Measurements from ENCODE around the gene VPS11.
"Not testable (repeated sequence)": the region's sequence is repeated elsewhere in the genome, so short reads cannot be mapped to it uniquely, and the experiment has no call there.

Gene VPS11

GRCh38 chr11:119067371-119068222, at the start of gene VPS11:
VPS11 (plus strand) TSS chr11:119067818; CDS start chr11:119067824, 6 bp downstream.
- DNase-seq (ENCODE audit: low read depth in 1 of 2, low spot score in 1 of 2) = peak; percentile 96 to 97

- DNase-seq (ENCODE audit: low read depth in 1 of 2, low spot score in 1 of 2) = peak; percentile 90 to 91
Measured at GRCh38 chr11:119018074-119018938, 49.3 kb upstream of the VPS11 start, which contains the start of the genes RPS25 and TRAPPC4. RPS25 (minus strand) TSS chr11:119018343; CDS start chr11:119018284, 59 bp downstream. TRAPPC4 (plus strand) TSS chr11:119018766; CDS start chr11:119018796, 30 bp downstream.

- no peak for DNase-seq (ENCODE audit: low read depth in 1 of 2, low spot score in 1 of 2)
Measured at GRCh38 chr11:119019996-119020395, 47.6 kb upstream of the VPS11 start.

- DNase-seq (ENCODE audit: low read depth in 1 of 2, low spot score in 1 of 2) = no peak
Measured at GRCh38 chr11:119021631-119022030, 46.0 kb upstream of the VPS11 start.

GRCh38 chr11:119023741-119024140, 43.9 kb upstream of the VPS11 start:
- no peak for DNase-seq (ENCODE audit: low read depth in 1 of 2, low spot score in 1 of 2)

GRCh38 chr11:119024430-119025098, 43.1 kb upstream of the VPS11 start:
- DNase-seq (ENCODE audit: low read depth in 1 of 2, low spot score in 1 of 2) = no peak

- no peak for DNase-seq (ENCODE audit: low read depth in 1 of 2, low spot score in 1 of 2)
Measured at GRCh38 chr11:119025099-119025473, 42.5 kb upstream of the VPS11 start.

- no peak for DNase-seq (ENCODE audit: low read depth in 1 of 2, low spot score in 1 of 2)
Measured at GRCh38 chr11:119025541-119025940, 42.1 kb upstream of the VPS11 start.

- DNase-seq (ENCODE audit: low read depth in 1 of 2, low spot score in 1 of 2) = no peak
Measured at GRCh38 chr11:119025978-119026766, 41.4 kb upstream of the VPS11 start.

- no peak for DNase-seq (ENCODE audit: low read depth in 1 of 2, low spot score in 1 of 2)
Measured at GRCh38 chr11:119026970-119027369, 40.6 kb upstream of the VPS11 start.

GRCh38 chr11:119027561-119028345, 39.9 kb upstream of the VPS11 start:
- DNase-seq (ENCODE audit: low read depth in 1 of 2, low spot score in 1 of 2) = no peak

- no peak for DNase-seq (ENCODE audit: low read depth in 1 of 2, low spot score in 1 of 2)
Measured at GRCh38 chr11:119028346-119029068, 39.1 kb upstream of the VPS11 start.

GRCh38 chr11:119029069-119029339, 38.6 kb upstream of the VPS11 start:
- no peak for DNase-seq (ENCODE audit: low read depth in 1 of 2, low spot score in 1 of 2)

- DNase-seq (ENCODE audit: low read depth in 1 of 2, low spot score in 1 of 2) = peak in 1 of 2 donors; percentile 27
Measured at GRCh38 chr11:119029340-119030028, 38.1 kb upstream of the VPS11 start.

- DNase-seq (ENCODE audit: low read depth in 1 of 2, low spot score in 1 of 2) = no peak
Measured at GRCh38 chr11:119030029-119030328, 37.6 kb upstream of the VPS11 start.

GRCh38 chr11:119030329-119031047, 37.1 kb upstream of the VPS11 start, which contains the start of gene SLC37A4:
SLC37A4 (minus strand) TSS chr11:119030877.
- peak; percentile 98 to 99 for DNase-seq (ENCODE audit: low read depth in 1 of 2, low spot score in 1 of 2)

GRCh38 chr11:119031912-119032280, 35.7 kb upstream of the VPS11 start:
- DNase-seq (ENCODE audit: low read depth in 1 of 2, low spot score in 1 of 2) = no peak

- not testable (repeated sequence) for DNase-seq (ENCODE audit: low read depth in 1 of 2, low spot score in 1 of 2)
Measured at GRCh38 chr11:119033421-119033820, 34.2 kb upstream of the VPS11 start.
